ENCODE results near the gene C11orf52.

The C11orf52 gene

GRCh38 chr11:111939836-111940604 is 21.3 kb downstream of the C11orf52 start (continued):
- TF ChIP-seq ZNF658 (tag by site-specific recombination; IDR thresholded peaks at IDR 0.05) (no peak), REPIN1 (tag by site-specific recombination; IDR thresholded peaks at IDR 0.05; ENCODE audit: low read depth) (no peak), PATZ1 (tag by site-specific recombination; IDR thresholded peaks at IDR 0.05) (no peak), ZNF133 (tag by site-specific recombination; IDR thresholded peaks at IDR 0.05) (no peak), INSM2 (tag by site-specific recombination; IDR thresholded peaks at IDR 0.05) (peak; percentile 82), ZNF24 (tag by site-specific recombination; IDR thresholded peaks at IDR 0.05) (no peak), SP7 (tag by site-specific recombination; IDR thresholded peaks at IDR 0.05) (peak; percentile 89), ZFHX2 (tag by site-specific recombination; conservative IDR thresholded peaks at IDR 0.05) (no peak), ZNF677 (tag by site-specific recombination; IDR thresholded peaks at IDR 0.05) (no peak), GLI2 (tag by site-specific recombination; IDR thresholded peaks at IDR 0.05; ENCODE audit: borderline replicate concordance, low read depth) (no peak), SETDB1 (IDR thresholded peaks at IDR 0.05; ENCODE audit: insufficient read length, low read length) (no peak), KLF16 (tag by site-specific recombination; IDR thresholded peaks at IDR 0.05) (no peak), GLIS1 (tag by site-specific recombination; IDR thresholded peaks at IDR 0.05) (no peak), ZNF2 (tag by site-specific recombination; IDR thresholded peaks at IDR 0.05) (no peak), ZNF114 (tag by site-specific recombination; IDR thresholded peaks at IDR 0.05) (no peak), IKZF3 (tag by site-specific recombination; IDR thresholded peaks at IDR 0.05) (peak; percentile 57; the same call in 1 of the 2 replicates), ZNF843 (tag by site-specific recombination; IDR thresholded peaks at IDR 0.05) (no peak), ZNF23 (tag by site-specific recombination; IDR thresholded peaks at IDR 0.05; ENCODE audit: borderline replicate concordance) (no peak), ZNF174 (tag by site-specific recombination; IDR thresholded peaks at IDR 0.05) (no peak), AEBP2 (tag by site-specific recombination; IDR thresholded peaks at IDR 0.05; ENCODE audit: borderline replicate concordance) (no peak), GLIS2 (tag by site-specific recombination; IDR thresholded peaks at IDR 0.05) (no peak), ZNF155 (tag by site-specific recombination; IDR thresholded peaks at IDR 0.05) (no peak), ZNF223 (tag by site-specific recombination; IDR thresholded peaks at IDR 0.05) (no peak), ZNF664 (tag by site-specific recombination; IDR thresholded peaks at IDR 0.05) (no peak), ZBTB8A (tag by site-specific recombination; IDR thresholded peaks at IDR 0.05) (no peak), ZNF521 (tag by site-specific recombination; IDR thresholded peaks at IDR 0.05) (no peak), ZNF621 (tag by site-specific recombination; IDR thresholded peaks at IDR 0.05) (no peak), ZNF221 (tag by site-specific recombination; IDR thresholded peaks at IDR 0.05; ENCODE audit: borderline replicate concordance) (no peak), ATF2 (tag by site-specific recombination; IDR thresholded peaks at IDR 0.05; ENCODE audit: low read depth) (no peak), ZNF426 (tag by site-specific recombination; IDR thresholded peaks at IDR 0.05) (no peak), FEZF1 (tag by site-specific recombination; IDR thresholded peaks at IDR 0.05) (no peak)
- TF ChIP-seq, protein P1, sequence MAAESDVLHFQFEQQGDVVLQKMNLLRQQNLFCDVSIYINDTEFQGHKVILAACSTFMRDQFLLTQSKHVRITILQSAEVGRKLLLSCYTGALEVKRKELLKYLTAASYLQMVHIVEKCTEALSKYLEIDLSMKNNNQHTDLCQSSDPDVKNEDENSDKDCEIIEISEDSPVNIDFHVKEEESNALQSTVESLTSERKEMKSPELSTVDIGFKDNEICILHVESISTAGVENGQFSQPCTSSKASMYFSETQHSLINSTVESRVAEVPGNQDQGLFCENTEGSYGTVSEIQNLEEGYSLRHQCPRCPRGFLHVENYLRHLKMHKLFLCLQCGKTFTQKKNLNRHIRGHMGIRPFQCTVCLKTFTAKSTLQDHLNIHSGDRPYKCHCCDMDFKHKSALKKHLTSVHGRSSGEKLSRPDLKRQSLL (tag by site-specific recombination; IDR thresholded peaks at IDR 0.05), result no peak
- TF ChIP-seq, protein P2, sequence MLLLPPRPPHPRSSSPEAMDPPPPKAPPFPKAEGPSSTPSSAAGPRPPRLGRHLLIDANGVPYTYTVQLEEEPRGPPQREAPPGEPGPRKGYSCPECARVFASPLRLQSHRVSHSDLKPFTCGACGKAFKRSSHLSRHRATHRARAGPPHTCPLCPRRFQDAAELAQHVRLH (tag by site-specific recombination; IDR thresholded peaks at IDR 0.05), result no peak

All from HEK293 (cell line).